ENCODE data around the gene ZFHX3.

GRCh38 chr16:72983728-72984350, 64.1 kb downstream of the ZFHX3 start:
- TF ChIP-seq CTCF (IDR thresholded peaks at IDR 0.05) (no peak), POLR2A (IDR thresholded peaks at IDR 0.05) (no peak)

Data from heart left ventricle (tissue), 13 donors.